Activated T-cell treated with anti-CD3 and anti-CD28 coated beads, Interleukin-2, amount 50 U/mL, for 4 hours (primary cell): ENCODE measurements around the gene PAK5. TPM values are rescaled to one million over a fixed set of nuclear protein-coding genes. Genes with fewer than 3 reads are reported as not detected.

Experiments used
- ATAC-seq, 2 donors: fragments of 200-7000 bp; cut with Tn5 transposase; one replicate each; pipeline ENCODE4 v1.10.0; 2021
- DNase-seq: peaks from one replicate; pipeline ENCODE4 v3.0.0-alpha.2; 2020
- H3K27me3 Mint-ChIP-seq: one replicate; pipeline ENCODE4 v1.8.0; 2021; ENCODE audit warnings: low read depth, mixed read lengths
- H3K36me3 Mint-ChIP-seq: one replicate; pipeline ENCODE4 v1.8.0; 2022; ENCODE audit warnings: mixed read lengths; ENCODE audit not compliant: insufficient read depth
- H3K4me1 Mint-ChIP-seq: one replicate; pipeline ENCODE4 v1.8.0; 2021; ENCODE audit warnings: low read depth, mixed read lengths
- H3K4me3 Mint-ChIP-seq: one replicate; pipeline ENCODE4 v1.8.0; 2021; ENCODE audit warnings: mild to moderate bottlenecking, moderate library complexity, mixed read lengths
- H3K9me3 Mint-ChIP-seq: one replicate; pipeline ENCODE4 v1.8.0; 2021; ENCODE audit warnings: mixed read lengths
- total RNA-seq, 3 donors: library from RNA; stranded (reverse); gene quantifications; one replicate each; pipeline ENCODE4 v1.2.1, GENCODE V29; 2021

PAK5 gene
- total RNA-seq, 3 donors from 2014 or later: not detected

GRCh38 chr20:9550871-9551270, 288.0 kb downstream of the PAK5 start:
- no peaks in the 10 kb centered on the region for H3K4me1 Mint-ChIP-seq
- H3K4me3 Mint-ChIP-seq: no peak overlapping the region
- no peaks in the 10 kb centered on the region for H3K36me3 Mint-ChIP-seq
- H3K27me3 Mint-ChIP-seq: no peaks in the 10 kb centered on the region
- no peak for ATAC-seq
- no peaks in the 10 kb centered on the region for H3K9me3 Mint-ChIP-seq
- no peak for DNase-seq

- DNase-seq: no peak
- Mint-ChIP-seq H3K4me1 (no peaks in the 10 kb centered on the region), H3K27me3 (no peaks in the 10 kb centered on the region), H3K4me3 (no peak overlapping the region), H3K9me3 (no peaks in the 10 kb centered on the region), H3K36me3 (no peaks in the 10 kb centered on the region)
- no peak for ATAC-seq
These were observed 288.6 kb downstream of the PAK5 start for GRCh38 chr20:9550283-9550682.

- Mint-ChIP-seq H3K36me3 (no peaks in the 10 kb centered on the region), H3K9me3 (no peaks in the 10 kb centered on the region), H3K4me3 (no peak overlapping the region), H3K27me3 (peaks cover 4% of the 10 kb centered on the region), H3K4me1 (no peaks in the 10 kb centered on the region)
- DNase-seq (no peak), ATAC-seq (no peak)
These were observed 295.7 kb downstream of the PAK5 start for GRCh38 chr20:9543214-9543613.

GRCh38 chr20:9535449-9535848, 303.4 kb downstream of the PAK5 start:
- no peak for ATAC-seq

GRCh38 chr20:9534025-9534424, 304.9 kb downstream of the PAK5 start:
- peaks cover 4% of the 10 kb centered on the region for H3K9me3 Mint-ChIP-seq
- H3K27me3 Mint-ChIP-seq: no peaks in the 10 kb centered on the region
- ATAC-seq (no peak), DNase-seq (no peak)
- H3K4me3 Mint-ChIP-seq: no peak overlapping the region
- no peaks in the 10 kb centered on the region for H3K36me3 Mint-ChIP-seq
- no peaks in the 10 kb centered on the region for H3K4me1 Mint-ChIP-seq

More at GRCh38 chr20:9535449-9535848, 303.4 kb downstream of the PAK5 start:
- H3K36me3 Mint-ChIP-seq: no peaks in the 10 kb centered on the region
- peaks cover 4% of the 10 kb centered on the region for H3K9me3 Mint-ChIP-seq
- H3K4me1 Mint-ChIP-seq: no peaks in the 10 kb centered on the region
- H3K4me3 Mint-ChIP-seq: no peak overlapping the region
- no peak for DNase-seq
- no peaks in the 10 kb centered on the region for H3K27me3 Mint-ChIP-seq

- no peaks in the 10 kb centered on the region for H3K27me3 Mint-ChIP-seq
- H3K9me3 Mint-ChIP-seq: peaks cover 4% of the 10 kb centered on the region
- ATAC-seq (no peak), DNase-seq (no peak)
- H3K4me3 Mint-ChIP-seq: no peak overlapping the region
- H3K36me3 Mint-ChIP-seq: no peaks in the 10 kb centered on the region
- H3K4me1 Mint-ChIP-seq: no peaks in the 10 kb centered on the region
These were observed 306.6 kb downstream of the PAK5 start for GRCh38 chr20:9532069-9532838.

GRCh38 chr20:9531581-9531980, 307.3 kb downstream of the PAK5 start:
- DNase-seq (no peak), ATAC-seq (no peak)
- Mint-ChIP-seq H3K27me3 (no peaks in the 10 kb centered on the region), H3K36me3 (no peaks in the 10 kb centered on the region), H3K4me1 (no peaks in the 10 kb centered on the region), H3K9me3 (peaks cover 4% of the 10 kb centered on the region), H3K4me3 (no peak overlapping the region)

- no peak overlapping the region for H3K4me3 Mint-ChIP-seq
- no peak for ATAC-seq
- no peak for DNase-seq
- H3K36me3 Mint-ChIP-seq: no peaks in the 10 kb centered on the region
- no peaks in the 10 kb centered on the region for H3K9me3 Mint-ChIP-seq
- H3K27me3 Mint-ChIP-seq: peaks cover 10% of the 10 kb centered on the region
- no peaks in the 10 kb centered on the region for H3K4me1 Mint-ChIP-seq
These were observed 315.2 kb downstream of the PAK5 start for GRCh38 chr20:9523636-9524035.

GRCh38 chr20:9520086-9520485, 318.8 kb downstream of the PAK5 start:
- DNase-seq (no peak), ATAC-seq (no peak)
- Mint-ChIP-seq H3K4me1 (no peaks in the 10 kb centered on the region), H3K36me3 (no peaks in the 10 kb centered on the region), H3K9me3 (no peaks in the 10 kb centered on the region), H3K27me3 (peaks cover 36% of the 10 kb centered on the region), H3K4me3 (no peak overlapping the region)

GRCh38 chr20:9518576-9519175, 320.2 kb downstream of the PAK5 start:
- no peak overlapping the region for H3K4me3 Mint-ChIP-seq
- ATAC-seq (no peak), DNase-seq (no peak)
- no peaks in the 10 kb centered on the region for H3K4me1 Mint-ChIP-seq
- peaks cover 46% of the 10 kb centered on the region for H3K27me3 Mint-ChIP-seq
- no peaks in the 10 kb centered on the region for H3K36me3 Mint-ChIP-seq
- H3K9me3 Mint-ChIP-seq: no peaks in the 10 kb centered on the region

- Mint-ChIP-seq H3K4me3 (no peak overlapping the region), H3K36me3 (no peaks in the 10 kb centered on the region), H3K27me3 (peaks cover 49% of the 10 kb centered on the region), H3K4me1 (no peaks in the 10 kb centered on the region), H3K9me3 (no peaks in the 10 kb centered on the region)
- DNase-seq: no peak
- no peak for ATAC-seq
These were observed 321.3 kb downstream of the PAK5 start for GRCh38 chr20:9517297-9518162.

- H3K4me3 Mint-ChIP-seq: no peak overlapping the region
- ATAC-seq: no peak
- peaks cover 54% of the 10 kb centered on the region for H3K27me3 Mint-ChIP-seq
- no peaks in the 10 kb centered on the region for H3K36me3 Mint-ChIP-seq
- DNase-seq: no peak
- H3K4me1 Mint-ChIP-seq: no peaks in the 10 kb centered on the region
- H3K9me3 Mint-ChIP-seq: no peaks in the 10 kb centered on the region
These were observed 322.5 kb downstream of the PAK5 start for GRCh38 chr20:9516234-9516871.

- H3K4me3 Mint-ChIP-seq: no peak overlapping the region
- DNase-seq (no peak), ATAC-seq (no peak)
- H3K9me3 Mint-ChIP-seq: no peaks in the 10 kb centered on the region
- peaks cover 51% of the 10 kb centered on the region for H3K27me3 Mint-ChIP-seq
- H3K4me1 Mint-ChIP-seq: no peaks in the 10 kb centered on the region
- H3K36me3 Mint-ChIP-seq: no peaks in the 10 kb centered on the region
These were observed 323.1 kb downstream of the PAK5 start for GRCh38 chr20:9515741-9516233.

- H3K4me1 Mint-ChIP-seq: no peaks in the 10 kb centered on the region
- H3K27me3 Mint-ChIP-seq: peaks cover 50% of the 10 kb centered on the region
- H3K9me3 Mint-ChIP-seq: no peaks in the 10 kb centered on the region
- H3K4me3 Mint-ChIP-seq: peak overlapping the region; percentile 5
- DNase-seq: no peak
- ATAC-seq: no peak
- no peaks in the 10 kb centered on the region for H3K36me3 Mint-ChIP-seq
These were observed 323.7 kb downstream of the PAK5 start for GRCh38 chr20:9515214-9515585.
